IMR-90 (cell line): ENCODE data around the gene RIPOR3. TPM values are rescaled to one million over a fixed set of nuclear protein-coding genes. Genes with fewer than 3 reads are reported as not detected.

ENCODE experiments used
- ATAC-seq: fragments of 200-7000 bp; cut with Tn5 transposase; 2 replicates; pipeline ENCODE4 v1.9.1; 2020; ENCODE audit warnings: low read depth, mild to moderate bottlenecking, moderate library complexity
- BruUV-seq: library from RNA; stranded (reverse); fragments of 400-500 nt; replicated peaks from 2 replicates; lab custom pipeline; 2021; lab: Mats Ljungman, UMichigan
- CTCF ChIA-PET: fragments of 300-600 bp; formaldehyde crosslinking; extraction: SDS; loops from one replicate; lab custom pipeline; 2021; ENCODE audit warnings: antibody characterized with exemption; lab: Yijun Ruan, JAX
- POLR2A ChIA-PET: fragments of 300-600 bp; sonication (Branson Sonifier 250); formaldehyde crosslinking; loops from one replicate; lab custom pipeline; 2022; ENCODE audit warnings: antibody characterized with exemption; ENCODE audit not compliant: unreplicated experiment; lab: Charles Lee
- DNase-seq: peaks from one replicate; pipeline ENCODE4 v3.0.0; 2013
- H2AFZ ChIP-seq: replicated peaks from 2 replicates; pipeline ENCODE3; 2013; ENCODE audit warnings: low read length, mild to moderate bottlenecking; ENCODE audit not compliant: poor library complexity
- H2AK5ac ChIP-seq: 2 replicates; pipeline ENCODE4 v1.6.1; 2013; ENCODE audit warnings: low read depth, low read length, inconsistent platforms
- H2AK9ac ChIP-seq: replicated peaks from 2 replicates; pipeline ENCODE3; 2013; ENCODE audit warnings: mild to moderate bottlenecking, low read depth, low read length, moderate library complexity; ENCODE audit not compliant: poor library complexity
- H2BK120ac ChIP-seq: 2 replicates; pipeline ENCODE4 v1.6.1; 2013; ENCODE audit warnings: low read depth, low read length, inconsistent platforms
- H2BK15ac ChIP-seq: 3 replicates; pipeline ENCODE4 v1.6.1; 2013; ENCODE audit warnings: low read depth, low read length, inconsistent platforms
- H2BK20ac ChIP-seq: 2 replicates; pipeline ENCODE4 v1.6.1; 2013; ENCODE audit warnings: low read depth, mild to moderate bottlenecking, inconsistent platforms, low read length, moderate library complexity
- H2BK5ac ChIP-seq: 2 replicates; pipeline ENCODE4 v1.6.1; 2013; ENCODE audit warnings: mild to moderate bottlenecking, low read depth, low read length, inconsistent platforms; ENCODE audit not compliant: poor library complexity, severe bottlenecking
- H3K14ac ChIP-seq: replicated peaks from 2 replicates; pipeline ENCODE4 v1.6.1; 2013; ENCODE audit warnings: low read depth, low read length, inconsistent platforms
- H3K18ac ChIP-seq: 2 replicates; pipeline ENCODE4 v1.6.1; 2013; ENCODE audit warnings: low read depth, low read length, control low read depth
- H3K23ac ChIP-seq: 2 replicates; pipeline ENCODE4 v1.6.1; 2013; ENCODE audit warnings: low read depth, low read length, inconsistent platforms
- H3K27ac ChIP-seq: 2 replicates; pipeline ENCODE4 v1.5.1; 2013; ENCODE audit warnings: mild to moderate bottlenecking, control low read depth, low read length; ENCODE audit not compliant: insufficient read depth
- H3K27me3 ChIP-seq: 2 replicates; pipeline ENCODE4 v1.6.1; 2013; ENCODE audit warnings: low read length; ENCODE audit not compliant: control insufficient read depth, insufficient read depth
- H3K36me3 ChIP-seq: 2 replicates; pipeline ENCODE4 v1.6.1; 2013; ENCODE audit warnings: low read length, mixed read lengths; ENCODE audit not compliant: control insufficient read depth, insufficient read depth
- H3K4ac ChIP-seq: 2 replicates; pipeline ENCODE4 v1.6.1; 2013; ENCODE audit warnings: low read depth, low read length, inconsistent platforms
- H3K4me1 ChIP-seq: 2 replicates; pipeline ENCODE4 v1.6.1; 2013; ENCODE audit warnings: low read length, mixed read lengths; ENCODE audit not compliant: control insufficient read depth, insufficient read depth
- H3K4me2 ChIP-seq: 2 replicates; pipeline ENCODE4 v1.6.1; 2013; ENCODE audit warnings: low read depth, mild to moderate bottlenecking, control low read depth, low read length, moderate library complexity
- H3K4me3 ChIP-seq: 2 replicates; pipeline ENCODE4 v1.5.1; 2013; ENCODE audit warnings: low read depth, mild to moderate bottlenecking, control low read depth, low read length, moderate library complexity; ENCODE audit not compliant: insufficient read depth
- H3K56ac ChIP-seq: 2 replicates; pipeline ENCODE4 v1.6.1; 2013; ENCODE audit warnings: low read length, inconsistent platforms; ENCODE audit not compliant: insufficient read depth; ENCODE audit errors: extremely low read depth
- H3K79me1 ChIP-seq, 2 experiments: 2 replicates each; pipeline ENCODE4 v1.6.1; 2013; ENCODE audit warnings: low read length in 2 of 2, inconsistent platforms in 1 of 2, low read depth in 1 of 2
- H3K9ac ChIP-seq: 2 replicates; pipeline ENCODE4 v1.6.1; 2013; ENCODE audit warnings: low read depth, low read length, control low read depth
- H3K9me1 ChIP-seq: 2 replicates; pipeline ENCODE4 v1.6.1; 2013; ENCODE audit warnings: low read length, inconsistent platforms; ENCODE audit not compliant: insufficient read depth
- H3K9me3 ChIP-seq: 2 replicates; pipeline ENCODE4 v1.6.1; 2013; ENCODE audit warnings: low read length; ENCODE audit not compliant: control insufficient read depth, insufficient read depth
- H4K20me1 ChIP-seq: 2 replicates; pipeline ENCODE4 v1.6.1; 2013; ENCODE audit warnings: low read length, inconsistent platforms; ENCODE audit not compliant: insufficient read depth
- H4K5ac ChIP-seq: 2 replicates; pipeline ENCODE4 v1.6.1; 2013; ENCODE audit warnings: mild to moderate bottlenecking, low read depth, low read length, control low read depth
- H4K8ac ChIP-seq, 2 experiments: 2 replicates each; pipeline ENCODE4 v1.6.1; 2013; ENCODE audit warnings: low read depth in 2 of 2, low read length in 2 of 2, control low read depth in 1 of 2, inconsistent platforms in 1 of 2
- H4K91ac ChIP-seq: 2 replicates; pipeline ENCODE4 v1.6.1; 2013; ENCODE audit warnings: low read depth, low read length, inconsistent platforms; ENCODE audit not compliant: insufficient read depth
- BHLHE40 ChIP-seq: fragments of 150-350 bp; IDR thresholded peaks from 2 replicates; pipeline ENCODE4 v1.6.1; 2016; ENCODE audit warnings: mild to moderate bottlenecking, low read depth, low read length
- CEBPB ChIP-seq: IDR thresholded peaks from 2 replicates; pipeline ENCODE4 v1.6.1; 2012; ENCODE audit warnings: low read depth, low read length, improper control_type of control experiment
- CHD1 ChIP-seq: IDR thresholded peaks from 2 replicates; pipeline ENCODE4 v1.6.1; 2012; ENCODE audit warnings: low read depth, low read length, improper control_type of control experiment
- FOS ChIP-seq: fragments of 150-350 bp; IDR thresholded peaks from 2 replicates; pipeline ENCODE4 v1.6.1; 2016; ENCODE audit warnings: low read depth, low read length
- MAZ ChIP-seq: IDR thresholded peaks from 2 replicates; pipeline ENCODE4 v1.6.1; 2012; ENCODE audit warnings: low read depth, mild to moderate bottlenecking, low read length, improper control_type of control experiment, moderate library complexity, borderline replicate concordance
- NFE2L2 ChIP-seq: fragments of 150-350 bp; IDR thresholded peaks from 2 replicates; pipeline ENCODE4 v1.6.1; 2016; ENCODE audit warnings: low read depth, mild to moderate bottlenecking, low read length
- RAD21 ChIP-seq: IDR thresholded peaks from 2 replicates; pipeline ENCODE4 v1.6.1; 2012; ENCODE audit warnings: low read length, improper control_type of control experiment
- RFX5 ChIP-seq: IDR thresholded peaks from 2 replicates; pipeline ENCODE4 v1.8.0; 2012; ENCODE audit warnings: low read depth, mild to moderate bottlenecking, low read length, moderate library complexity
- SMC3 ChIP-seq: fragments of 150-350 bp; IDR thresholded peaks from 2 replicates; pipeline ENCODE4 v1.6.1; 2016; ENCODE audit warnings: low read depth, mild to moderate bottlenecking, antibody characterized with exemption, low read length, moderate library complexity
- USF2 ChIP-seq: fragments of 150-350 bp; IDR thresholded peaks from 2 replicates; pipeline ENCODE4 v1.6.1; 2017; ENCODE audit warnings: mild to moderate bottlenecking, antibody characterized with exemption, low read length, low read depth
- WGBS, 2 experiments: methylation state at CpG; one replicate each; pipeline versions ENCODE4 v1.1.5 to v1.1.7; 2013; ENCODE audit warnings: missing lambda C conversion rate in 2 of 2; ENCODE audit not compliant: insufficient read length in 1 of 2; ENCODE audit errors: extremely low coverage in 2 of 2; 5-methylcytosine and 5-hydroxymethylcytosine counted together
- dilution Hi-C: fragments of 300-500 bp; cut with HindIII; formaldehyde crosslinking; loops from one replicate; pipeline ENCODE4 v1.14.3; 2018; ENCODE audit warnings: low sequenced_read_pairs; ENCODE audit not compliant: unreplicated experiment
- in situ Hi-C: fragments of 300-500 bp; cut with MboI; formaldehyde crosslinking; loops from 3 replicates; pipeline ENCODE4 v1.14.3; 2019; ENCODE audit warnings: low sequenced_read_pairs, inconsistent platforms, mixed read lengths
- intact Hi-C: fragments of 100-400 bp; cut with micrococcal nuclease; formaldehyde crosslinking; loops from 2 replicates; pipeline ENCODE4 v1.10.0; 2022
- polyA plus RNA-seq, 3 experiments: library from polyadenylated mRNA; depleted of rRNA; stranded (reverse); fragments of >200 nt; gene quantifications; 2 replicates each; pipeline ENCODE4 v1.2.3, GENCODE V29; 2012; ENCODE audit warnings: low replicate concordance in 1 of 3
- total RNA-seq: library from RNA; depleted of rRNA; stranded (reverse); fragments of >200 nt; gene quantifications from 2 replicates; pipeline ENCODE4 v1.2.3, GENCODE V29; 2012
- TF ChIP-seq, protein P1 (sequence below): conservative IDR thresholded peaks from 2 replicates; pipeline ENCODE4 v1.5.1; 2012; ENCODE audit warnings: mild to moderate bottlenecking, low read depth, low read length, improper control_type of control experiment
- TF ChIP-seq, protein P2 (sequence below): fragments of 150-350 bp; IDR thresholded peaks from 2 replicates; pipeline ENCODE4 v1.6.1; 2016; ENCODE audit warnings: low read depth, mild to moderate bottlenecking, low read length, moderate library complexity, borderline replicate concordance

The RIPOR3 gene
- total and polyA plus RNA-seq, 2 of the 4 experiments (the other 2 are of a cell fraction): 0.54 to 1.7 TPM

DNA sequence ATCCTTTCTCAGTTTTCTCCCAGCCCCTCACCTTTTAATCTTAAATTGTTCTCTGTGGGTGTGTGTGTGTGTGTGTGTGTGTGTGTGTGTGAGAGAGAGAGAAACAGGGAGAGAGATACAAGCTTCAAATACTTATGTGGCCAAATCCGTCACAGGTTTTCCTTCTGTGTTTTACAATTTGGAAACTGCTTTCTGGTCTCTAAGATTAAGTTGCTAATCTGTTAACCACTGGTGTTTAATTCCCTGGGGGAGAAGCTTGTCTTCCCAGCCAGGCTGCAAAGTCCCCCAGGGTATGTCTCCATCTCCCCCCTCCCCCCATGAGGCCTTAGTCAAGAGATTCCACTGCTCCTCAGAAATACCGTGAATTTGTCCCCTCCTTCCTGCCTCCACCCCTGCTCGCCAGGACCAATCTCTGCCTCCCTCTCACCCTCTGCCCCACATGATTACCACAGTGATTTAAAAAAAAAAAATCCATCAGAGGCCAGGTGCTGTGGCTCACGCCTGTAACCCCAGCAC, 49.0 kb downstream of the RIPOR3 start:
- no peak overlapping the region for H3K4me2 ChIP-seq
- peak overlapping the region; percentile 65 for H3K14ac ChIP-seq
- in situ Hi-C loops: no loop called here
- H3K9me3 ChIP-seq: no peaks in the 10 kb centered on the region
- peak overlapping the region; percentile 70 for H4K91ac ChIP-seq
- no peak for TF ChIP-seq NFE2L2
- no peak for TF ChIP-seq FOS
- no peak for TF ChIP-seq SMC3
- TF ChIP-seq, protein P1, sequence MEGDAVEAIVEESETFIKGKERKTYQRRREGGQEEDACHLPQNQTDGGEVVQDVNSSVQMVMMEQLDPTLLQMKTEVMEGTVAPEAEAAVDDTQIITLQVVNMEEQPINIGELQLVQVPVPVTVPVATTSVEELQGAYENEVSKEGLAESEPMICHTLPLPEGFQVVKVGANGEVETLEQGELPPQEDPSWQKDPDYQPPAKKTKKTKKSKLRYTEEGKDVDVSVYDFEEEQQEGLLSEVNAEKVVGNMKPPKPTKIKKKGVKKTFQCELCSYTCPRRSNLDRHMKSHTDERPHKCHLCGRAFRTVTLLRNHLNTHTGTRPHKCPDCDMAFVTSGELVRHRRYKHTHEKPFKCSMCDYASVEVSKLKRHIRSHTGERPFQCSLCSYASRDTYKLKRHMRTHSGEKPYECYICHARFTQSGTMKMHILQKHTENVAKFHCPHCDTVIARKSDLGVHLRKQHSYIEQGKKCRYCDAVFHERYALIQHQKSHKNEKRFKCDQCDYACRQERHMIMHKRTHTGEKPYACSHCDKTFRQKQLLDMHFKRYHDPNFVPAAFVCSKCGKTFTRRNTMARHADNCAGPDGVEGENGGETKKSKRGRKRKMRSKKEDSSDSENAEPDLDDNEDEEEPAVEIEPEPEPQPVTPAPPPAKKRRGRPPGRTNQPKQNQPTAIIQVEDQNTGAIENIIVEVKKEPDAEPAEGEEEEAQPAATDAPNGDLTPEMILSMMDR: no peak
- no peak for TF ChIP-seq RFX5
- TF ChIP-seq MAZ: no peak
- TF ChIP-seq USF2: no peak
- no peak for TF ChIP-seq RAD21
- TF ChIP-seq BHLHE40: no peak
- TF ChIP-seq CHD1: no peak
- TF ChIP-seq, protein P2, sequence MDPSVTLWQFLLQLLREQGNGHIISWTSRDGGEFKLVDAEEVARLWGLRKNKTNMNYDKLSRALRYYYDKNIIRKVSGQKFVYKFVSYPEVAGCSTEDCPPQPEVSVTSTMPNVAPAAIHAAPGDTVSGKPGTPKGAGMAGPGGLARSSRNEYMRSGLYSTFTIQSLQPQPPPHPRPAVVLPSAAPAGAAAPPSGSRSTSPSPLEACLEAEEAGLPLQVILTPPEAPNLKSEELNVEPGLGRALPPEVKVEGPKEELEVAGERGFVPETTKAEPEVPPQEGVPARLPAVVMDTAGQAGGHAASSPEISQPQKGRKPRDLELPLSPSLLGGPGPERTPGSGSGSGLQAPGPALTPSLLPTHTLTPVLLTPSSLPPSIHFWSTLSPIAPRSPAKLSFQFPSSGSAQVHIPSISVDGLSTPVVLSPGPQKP: no peak
- no peak for TF ChIP-seq CEBPB
- H2AFZ ChIP-seq: peak overlapping the region; percentile 11
- DNase-seq (no peak), ATAC-seq (no peak)
- no peaks in the 10 kb centered on the region for H4K20me1 ChIP-seq
- peak overlapping the region; percentile 52; the same call in 1 of the 2 replicates for H3K23ac ChIP-seq
- H3K4ac ChIP-seq: peak overlapping the region; percentile 85
- H3K4me1 ChIP-seq: peaks cover 25% of the 10 kb centered on the region
- H3K9me1 ChIP-seq: peaks cover 9% of the 10 kb centered on the region
- H4K8ac ChIP-seq: peak overlapping the region in 1 of 2 experiments; percentile 80; a peak in 1 of 4 replicates
- H2BK120ac ChIP-seq: peak overlapping the region; percentile 92
- H4K5ac ChIP-seq: peak overlapping the region; percentile 49; the same call in 1 of the 2 replicates
- peak overlapping the region; percentile 13; the same call in 1 of the 2 replicates for H3K18ac ChIP-seq
- peak overlapping the region; percentile 82 for H2BK20ac ChIP-seq
- WGBS, 2 experiments: 100% methylated on average over 1 of the region's 4 CpGs; no CpG with 5 or more reads in 1 of the 2 experiments
- H3K27me3 ChIP-seq: no peaks in the 10 kb centered on the region
- H3K79me1 ChIP-seq: peaks cover 0 to 13% of the 10 kb centered on the region in 2 experiments; a peak in 2 of 4 replicates
- CTCF ChIA-PET: interaction anchor here (0.6 kb wide), 1 partner anchor 35 kb away, joined by 3 read pairs; no protein-coding TSS in a partner anchor
- peak overlapping the region; percentile 80; the same call in 1 of the 3 replicates for H2BK15ac ChIP-seq
- H3K36me3 ChIP-seq: no peaks in the 10 kb centered on the region
- H3K56ac ChIP-seq: 0 out of 2 replicates have a peak overlapping the region, but pooled peaks have one; percentile 3
- H2AK5ac ChIP-seq: peak overlapping the region; percentile 64
- no TSS peak for BruUV-seq
- H2BK5ac ChIP-seq: no peak overlapping the region
- no peak overlapping the region for H3K9ac ChIP-seq
- POLR2A ChIA-PET: no interaction called here
- peak overlapping the region; percentile 0; the same call in 1 of the 2 replicates for H3K27ac ChIP-seq
- H3K4me3 ChIP-seq: no peak overlapping the region
- intact Hi-C loops: no loop called here
- peak overlapping the region; percentile 65 for H2AK9ac ChIP-seq
- dilution Hi-C loops: no loop called here
